GM18951 (cell line): ENCODE results near the gene TMC6.

Source experiments
- POLR2A ChIP-seq: IDR thresholded peaks from 4 replicates; pipeline ENCODE4 v1.6.1; 2011; ENCODE audit warnings: mild to moderate bottlenecking; ENCODE audit not compliant: insufficient read length, insufficient read depth; ENCODE audit errors: extremely low read depth
- in situ Hi-C: fragments of 300-500 bp; cut with MboI; formaldehyde crosslinking; loops from one replicate; pipeline ENCODE4 v1.12.0; 2022; ENCODE audit warnings: low sequenced_read_pairs, mixed read lengths, inconsistent platforms; ENCODE audit not compliant: unreplicated experiment

The TMC6 gene

GRCh38 chr17:78111016-78111726 is 17.4 kb downstream of the TMC6 start:
- TF ChIP-seq POLR2A, result no peak
- in situ Hi-C loops, result no loop called here

- in situ Hi-C loops, result no loop called here
- TF ChIP-seq POLR2A, result no peak
These were observed 18.1 kb downstream of the TMC6 start for GRCh38 chr17:78110363-78111015.

GRCh38 chr17:78109489-78109761 is 19.1 kb downstream of the TMC6 start:
- TF ChIP-seq POLR2A, result no peak
- in situ Hi-C loops, result no loop called here

- in situ Hi-C loops, result no loop called here
- TF ChIP-seq POLR2A, result no peak
These were observed 19.6 kb downstream of the TMC6 start for GRCh38 chr17:78108726-78109488.

GRCh38 chr17:78107976-78108725 is 20.4 kb downstream of the TMC6 start:
- in situ Hi-C loops, result no loop called here
- no peak for TF ChIP-seq POLR2A

GRCh38 chr17:78107457-78107856 is 21.1 kb downstream of the TMC6 start:
- in situ Hi-C loops, result no loop called here
- TF ChIP-seq POLR2A, result no peak

- TF ChIP-seq POLR2A, result no peak
- in situ Hi-C loops, result no loop called here
These were observed 22.3 kb downstream of the TMC6 start for GRCh38 chr17:78106211-78106610.

GRCh38 chr17:78105551-78105950 is 23.0 kb downstream of the TMC6 start:
- in situ Hi-C loops, result no loop called here
- no peak for TF ChIP-seq POLR2A

GRCh38 chr17:78105101-78105500 is 23.5 kb downstream of the TMC6 start:
- no peak for TF ChIP-seq POLR2A

GRCh38 chr17:78104540-78104941 is 24.0 kb downstream of the TMC6 start:
- no peak for TF ChIP-seq POLR2A
- in situ Hi-C loops, result no loop called here

More at GRCh38 chr17:78105101-78105500, 23.5 kb downstream of the TMC6 start:
- in situ Hi-C loops, result no loop called here

GRCh38 chr17:78103311-78103710 is 25.2 kb downstream of the TMC6 start:
- TF ChIP-seq POLR2A, result no peak
- in situ Hi-C loops, result no loop called here

- in situ Hi-C loops, result no loop called here
- TF ChIP-seq POLR2A, result no peak
These were observed 27.0 kb downstream of the TMC6 start for GRCh38 chr17:78101542-78101941.

- no peak for TF ChIP-seq POLR2A
- in situ Hi-C loops, result no loop called here
These were observed 27.4 kb downstream of the TMC6 start for GRCh38 chr17:78101112-78101511.
